ENCODE measurements around the gene PARP11. TPM values are rescaled to one million over a fixed set of nuclear protein-coding genes. Genes with fewer than 3 reads are reported as not detected.
A peak's percentile ranks its signal among the peaks of the same experiment; 100 is the strongest.
"Not testable (repeated sequence)": the region's sequence is repeated elsewhere in the genome, so short reads cannot be mapped to it uniquely, and the experiment has no call there.

PARP11 gene
- polyA plus RNA-seq, 3 donors from 2014 or later: 5.4 to 9.5 (median 8.5) TPM

DNA sequence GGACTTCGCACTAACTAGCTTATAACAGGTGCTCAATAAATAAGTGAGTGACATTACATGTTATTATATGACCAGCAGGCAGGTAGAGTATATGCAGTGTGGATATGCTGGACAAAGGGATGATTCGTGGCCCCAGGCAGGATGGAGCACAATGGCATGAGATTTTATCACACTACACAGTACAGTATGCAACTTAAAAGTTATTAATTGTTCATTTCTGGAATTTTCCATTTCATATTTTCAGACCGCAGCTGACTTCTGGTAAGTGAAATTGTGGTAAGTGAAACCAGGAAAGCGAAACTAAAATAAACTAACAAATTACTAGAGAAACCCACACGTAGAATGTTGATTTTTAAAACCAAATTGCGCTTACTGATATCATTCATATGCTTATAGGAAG is 3.3 kb downstream of the PARP11 start:
- peak overlapping the region; percentile 78 to 99 (median 94) for H3K27ac Mint-ChIP-seq
- peaks cover 1 to 3% (median 3%) of the 10 kb centered on the region in 3 donors for H3K27me3 Mint-ChIP-seq (ENCODE audit: low read depth in 3 of 3)
- peak overlapping the region; percentile 81 to 94 (median 83) for H3K4me3 Mint-ChIP-seq
- peaks cover 7 to 15% (median 13%) of the 10 kb centered on the region in 3 donors for H3K36me3 Mint-ChIP-seq
- peak; percentile 44 to 47 (median 47) for DNase-seq
- peaks cover 53 to 71% of the 10 kb centered on the region in 2 donors for H3K4me1 Mint-ChIP-seq
- peaks cover 5 to 15% (median 9%) of the 10 kb centered on the region in 6 donors for H3K9me3 Mint-ChIP-seq

DNA sequence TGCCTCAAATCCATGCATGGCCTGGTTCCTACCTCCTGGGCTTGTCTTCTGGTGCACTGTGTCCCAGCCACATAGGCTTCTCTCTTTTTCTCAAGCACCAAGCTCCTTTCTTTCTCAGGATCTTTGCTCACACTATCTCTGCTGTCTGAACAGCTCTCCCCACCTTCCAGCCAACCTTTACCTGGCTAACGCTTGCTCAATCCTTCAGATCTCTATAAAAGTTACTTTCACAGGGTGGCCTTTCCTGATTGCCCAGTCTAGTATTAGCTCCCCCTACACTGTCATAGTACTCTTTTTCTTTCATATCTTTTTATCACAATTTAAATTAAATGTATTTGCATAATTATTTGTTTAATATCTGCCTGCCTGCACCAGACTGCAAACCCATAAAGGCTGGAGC is 3.8 kb downstream of the PARP11 start:
- peak overlapping the region; percentile 81 to 94 (median 83) for H3K4me3 Mint-ChIP-seq
- peaks cover 5 to 16% (median 9%) of the 10 kb centered on the region in 6 donors for H3K9me3 Mint-ChIP-seq
- peaks cover 1 to 3% (median 3%) of the 10 kb centered on the region in 3 donors for H3K27me3 Mint-ChIP-seq (ENCODE audit: low read depth in 3 of 3)
- H3K36me3 Mint-ChIP-seq: peaks cover 7 to 18% (median 18%) of the 10 kb centered on the region in 3 donors
- peaks cover 53 to 73% of the 10 kb centered on the region in 2 donors for H3K4me1 Mint-ChIP-seq
- peak overlapping the region; percentile 78 to 99 (median 94) for H3K27ac Mint-ChIP-seq
- no peak for DNase-seq

DNA sequence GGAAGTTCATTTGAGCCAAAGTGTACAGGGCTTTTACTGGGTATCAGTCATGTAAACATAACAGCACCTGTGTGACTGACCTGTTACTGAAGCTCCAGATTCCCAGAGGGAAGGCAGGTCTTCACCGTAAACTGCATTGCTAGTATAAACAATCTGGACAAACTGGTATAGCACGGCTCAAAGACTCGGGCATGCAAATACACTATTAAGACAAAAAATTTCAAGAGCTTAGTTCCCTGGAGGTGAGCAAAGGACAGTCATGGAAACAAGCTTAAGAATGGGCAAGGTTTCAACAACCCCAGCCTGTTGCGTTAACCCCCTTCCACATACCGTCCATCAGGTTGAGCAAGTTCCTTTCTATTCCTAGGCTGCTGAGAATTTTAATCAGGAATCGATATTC is 9.4 kb downstream of the PARP11 start:
- peaks cover 19 to 40% (median 27%) of the 10 kb centered on the region in 3 donors for H3K36me3 Mint-ChIP-seq
- H3K27ac Mint-ChIP-seq: no peak overlapping the region
- H3K4me1 Mint-ChIP-seq: peaks cover 6 to 25% of the 10 kb centered on the region in 2 donors
- H3K27me3 Mint-ChIP-seq (ENCODE audit: low read depth in 3 of 3): peaks cover 0 to 1% (median 0%) of the 10 kb centered on the region in 3 donors
- H3K9me3 Mint-ChIP-seq: peaks cover 5 to 16% (median 9%) of the 10 kb centered on the region in 6 donors
- no peak overlapping the region for H3K4me3 Mint-ChIP-seq
- DNase-seq: no peak

DNA sequence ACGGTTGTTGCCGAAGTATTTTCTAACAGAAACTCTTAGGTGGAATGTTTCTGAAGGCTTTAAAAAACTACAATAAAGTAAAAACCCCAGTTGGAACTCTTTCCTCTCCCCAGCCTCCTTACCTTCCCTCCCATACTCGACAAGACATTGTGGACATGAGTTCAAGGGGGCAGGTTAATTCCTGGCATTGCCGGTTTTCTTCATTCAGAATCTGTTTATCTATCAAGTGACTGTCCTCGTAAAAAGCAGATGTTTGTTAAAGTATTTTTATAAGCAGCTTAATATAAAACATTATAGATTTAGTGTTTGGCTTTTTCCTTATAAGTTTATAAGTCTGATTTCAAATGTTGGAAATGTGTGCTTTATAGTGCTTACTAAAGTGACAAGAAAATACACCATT is 30.7 kb downstream of the PARP11 start:
- peaks cover 32 to 60% of the 10 kb centered on the region in 2 donors for H3K4me1 Mint-ChIP-seq
- peaks cover 18 to 41% (median 27%) of the 10 kb centered on the region in 3 donors for H3K36me3 Mint-ChIP-seq
- no peak overlapping the region for H3K4me3 Mint-ChIP-seq
- peaks cover 0 to 1% (median 0%) of the 10 kb centered on the region in 6 donors for H3K9me3 Mint-ChIP-seq
- DNase-seq: no peak
- no peak overlapping the region for H3K27ac Mint-ChIP-seq
- H3K27me3 Mint-ChIP-seq (ENCODE audit: low read depth in 3 of 3): no peaks in the 10 kb centered on the region

DNA sequence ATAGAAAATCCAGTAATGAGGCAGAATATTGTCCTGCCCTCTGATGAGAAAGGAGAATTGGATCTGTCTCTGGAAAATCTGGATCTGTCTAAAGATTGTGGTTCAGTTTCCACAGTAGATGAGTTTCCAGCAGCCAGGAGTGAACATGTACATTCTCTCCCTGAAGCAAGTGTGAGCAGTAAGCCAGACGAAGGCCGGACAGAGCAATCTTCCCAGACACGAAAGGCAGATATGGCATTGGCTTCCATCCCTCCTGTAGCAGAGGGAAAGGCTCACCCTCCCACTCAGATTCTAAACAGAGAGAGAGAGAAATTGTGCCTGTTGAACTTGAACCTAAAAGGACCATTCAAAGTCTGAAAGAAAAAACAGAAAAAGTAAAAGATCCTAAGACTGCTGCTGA is 31.4 kb downstream of the PARP11 start:
- Mint-ChIP-seq H3K9me3 (no peaks in the 10 kb centered on the region), H3K4me3 (no peak overlapping the region), H3K36me3 (peaks cover 14 to 40% (median 23%) of the 10 kb centered on the region in 3 donors), H3K27ac (no peak overlapping the region), H3K4me1 (peaks cover 32 to 66% of the 10 kb centered on the region in 2 donors), H3K27me3 (ENCODE audit: low read depth in 3 of 3) (peaks cover 0 to 3% (median 0%) of the 10 kb centered on the region in 3 donors)
- DNase-seq: no peak

DNA sequence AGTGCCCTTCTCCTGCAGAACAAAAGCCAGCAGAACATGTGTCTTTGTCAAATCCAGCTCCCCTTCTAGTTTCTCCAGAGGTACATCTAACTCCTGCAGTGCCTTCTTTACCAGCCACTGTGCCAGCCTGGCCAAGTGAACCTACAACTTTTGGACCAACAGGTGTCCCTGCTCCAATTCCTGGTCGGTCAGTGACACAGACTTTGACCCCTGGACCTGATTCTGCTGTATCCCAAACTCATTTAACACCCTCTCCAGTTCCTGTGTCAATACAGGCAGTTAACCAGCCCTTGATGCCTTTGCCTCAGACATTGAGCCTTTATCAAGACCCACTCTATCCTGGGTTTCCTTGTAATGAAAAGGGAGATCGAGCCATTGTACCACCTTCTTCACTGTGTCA is 32.4 kb downstream of the PARP11 start:
- not testable (repeated sequence) for H3K9me3 Mint-ChIP-seq; H3K4me3 Mint-ChIP-seq; H3K27me3 Mint-ChIP-seq (ENCODE audit: low read depth in 3 of 3); DNase-seq
- Mint-ChIP-seq H3K27ac (peak overlapping the region in 1 of 6 donors; percentile 21), H3K4me1 (peaks cover 37 to 76% of the 10 kb centered on the region in 2 donors), H3K36me3 (peaks cover 14 to 39% (median 22%) of the 10 kb centered on the region in 3 donors)

DNA sequence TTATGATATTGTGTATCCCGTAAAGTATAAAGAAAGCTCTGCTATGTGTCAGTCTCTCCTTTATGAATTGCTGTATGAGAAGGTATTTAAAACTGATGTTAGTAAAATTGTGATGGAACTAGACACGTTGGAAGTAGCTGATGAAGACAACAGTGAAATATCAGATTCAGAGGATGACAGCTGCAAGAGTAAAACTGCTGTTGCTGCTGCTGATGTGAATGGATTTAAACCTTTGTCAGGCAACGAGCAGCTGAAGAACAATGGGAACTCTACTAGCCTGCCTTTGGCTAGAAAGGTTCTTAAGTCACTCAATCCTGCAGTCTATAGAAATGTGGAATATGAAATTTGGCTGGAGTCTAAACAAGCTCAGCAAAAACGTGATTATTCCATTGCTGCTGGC is 33.5 kb downstream of the PARP11 start:
- not testable (repeated sequence) for H3K27me3 Mint-ChIP-seq (ENCODE audit: low read depth in 3 of 3); DNase-seq; H3K9me3 Mint-ChIP-seq
- Mint-ChIP-seq H3K36me3 (peaks cover 14 to 36% (median 22%) of the 10 kb centered on the region in 3 donors), H3K4me1 (peaks cover 38 to 76% of the 10 kb centered on the region in 2 donors), H3K27ac (peak overlapping the region in 1 of 6 donors; percentile 14), H3K4me3 (peak overlapping the region in 4 of 5 donors; percentile 35 to 72 (median 57))

DNA sequence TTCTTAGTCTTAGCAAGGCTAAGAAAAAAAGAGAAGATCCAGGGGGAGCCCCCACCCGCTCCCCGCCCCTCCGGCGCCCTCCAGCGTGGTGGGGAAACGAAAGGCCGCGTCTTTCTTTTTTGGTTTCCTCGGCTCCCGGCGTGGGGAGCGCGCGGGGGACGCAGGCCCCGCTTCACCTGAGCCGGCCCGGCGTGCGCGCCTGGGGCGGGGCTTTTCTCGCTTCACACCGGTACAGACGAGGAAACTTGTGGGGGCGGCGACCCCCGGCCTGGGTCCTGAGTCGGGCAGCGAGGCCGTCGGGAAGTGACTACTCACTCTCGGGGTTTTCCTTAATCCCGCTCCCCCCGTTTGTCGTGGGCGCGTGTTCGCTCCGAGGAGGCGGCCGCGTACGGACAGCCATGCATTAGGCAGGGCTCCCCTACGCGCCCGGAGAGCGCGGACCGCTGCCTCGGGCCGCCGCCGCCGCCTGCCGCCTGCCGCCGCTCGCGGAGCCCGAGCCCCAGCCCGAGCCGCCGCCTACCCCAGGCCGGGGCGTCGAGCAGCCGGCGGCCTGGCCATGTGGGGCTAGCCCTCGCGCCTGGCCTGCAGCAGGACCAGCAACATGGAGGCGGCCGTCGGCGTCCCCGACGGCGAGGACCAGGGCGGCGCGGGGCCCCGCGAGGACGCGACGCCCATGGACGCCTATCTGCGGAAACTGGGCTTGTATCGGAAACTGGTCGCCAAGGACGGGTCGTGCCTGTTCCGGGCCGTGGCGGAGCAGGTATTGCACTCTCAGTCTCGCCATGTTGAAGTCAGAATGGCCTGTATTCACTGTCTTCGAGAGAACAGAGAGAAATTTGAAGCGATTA is 34.3 kb downstream of the PARP11 start:
- Mint-ChIP-seq H3K4me3 (peak overlapping the region; percentile 60 to 83 (median 78)), H3K4me1 (peaks cover 39 to 70% of the 10 kb centered on the region in 2 donors), H3K27ac (peak overlapping the region in 2 of 6 donors; percentile 14 to 65), H3K36me3 (peaks cover 14 to 31% (median 22%) of the 10 kb centered on the region in 3 donors)
- H3K27me3 Mint-ChIP-seq (ENCODE audit: low read depth in 3 of 3); H3K9me3 Mint-ChIP-seq: not testable (repeated sequence)
- DNase-seq: peak in 1 of 3 donors; percentile 11

DNA sequence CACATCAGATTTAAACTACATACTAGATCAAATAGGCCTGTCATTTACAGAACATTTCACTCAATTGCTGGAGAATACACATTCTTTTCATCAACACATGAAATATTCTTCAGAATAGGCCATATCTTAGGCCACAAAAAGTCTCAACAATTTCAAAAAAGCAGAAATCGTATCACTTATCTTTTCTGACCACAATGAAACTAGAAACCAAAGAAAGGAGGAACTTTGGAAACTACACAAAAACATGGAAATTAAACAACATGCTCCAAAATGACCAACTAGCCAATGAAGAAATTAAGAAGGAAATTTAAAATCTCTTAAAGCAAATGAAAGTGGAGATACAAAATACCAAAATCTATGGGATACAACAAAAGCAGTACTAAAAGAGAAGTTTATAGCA is 35.1 kb downstream of the PARP11 start:
- Mint-ChIP-seq H3K36me3 (peaks cover 14 to 31% (median 22%) of the 10 kb centered on the region in 3 donors), H3K27ac (peak overlapping the region in 3 of 6 donors; percentile 11 to 59 (median 56)), H3K4me3 (peak overlapping the region; percentile 60 to 83 (median 78)), H3K9me3 (peaks cover 0 to 2% (median 0%) of the 10 kb centered on the region in 6 donors), H3K4me1 (peaks cover 36 to 63% of the 10 kb centered on the region in 2 donors), H3K27me3 (ENCODE audit: low read depth in 3 of 3) (peaks cover 0 to 3% (median 0%) of the 10 kb centered on the region in 3 donors)
- DNase-seq: no peak

DNA sequence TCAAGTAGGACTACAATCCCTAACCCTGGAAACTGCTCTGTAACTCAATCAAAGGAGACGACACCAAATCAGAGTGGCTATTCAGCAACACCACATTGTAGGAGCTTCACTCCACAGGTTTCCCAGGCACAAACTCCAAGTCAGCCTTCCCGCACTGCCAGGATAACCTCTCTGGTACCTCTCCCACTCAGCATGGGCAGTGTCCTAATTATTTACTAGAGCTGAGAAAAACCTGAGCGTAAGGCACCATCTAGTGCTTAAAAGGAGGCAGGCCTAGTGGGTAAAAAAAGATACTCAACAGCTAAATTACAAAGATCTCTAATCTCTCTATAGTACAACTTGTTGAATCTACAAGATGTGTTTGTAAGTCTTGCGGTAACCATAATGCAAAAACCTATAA is 36.1 kb downstream of the PARP11 start:
- H3K4me3 Mint-ChIP-seq: peak overlapping the region in 1 of 5 donors; percentile 12
- peaks cover 13 to 28% (median 19%) of the 10 kb centered on the region in 3 donors for H3K36me3 Mint-ChIP-seq
- H3K4me1 Mint-ChIP-seq: peaks cover 35 to 67% of the 10 kb centered on the region in 2 donors
- DNase-seq: no peak
- H3K27ac Mint-ChIP-seq: no peak overlapping the region
- peaks cover 0 to 2% (median 0%) of the 10 kb centered on the region in 6 donors for H3K9me3 Mint-ChIP-seq
- peaks cover 0 to 3% (median 0%) of the 10 kb centered on the region in 3 donors for H3K27me3 Mint-ChIP-seq (ENCODE audit: low read depth in 3 of 3)

DNA sequence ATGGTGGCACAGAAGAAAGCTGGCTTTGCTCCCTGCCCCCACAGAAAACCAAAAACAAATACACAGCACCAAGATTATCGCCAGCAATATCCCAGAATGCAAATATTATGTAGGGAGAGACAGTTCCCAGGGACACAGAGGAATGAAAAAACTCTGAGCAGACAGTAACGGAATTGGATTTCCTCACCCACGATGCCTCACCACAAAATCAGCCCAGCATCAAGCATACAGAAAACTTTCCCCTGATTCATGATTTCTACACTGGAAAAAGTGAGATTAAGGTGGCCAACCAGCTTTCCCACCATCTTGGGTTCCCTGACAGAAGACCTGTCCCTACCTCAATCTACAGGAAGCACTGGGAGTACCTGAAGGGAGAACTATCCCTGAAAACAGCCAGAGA is 36.6 kb downstream of the PARP11 start:
- peaks cover 33 to 68% of the 10 kb centered on the region in 2 donors for H3K4me1 Mint-ChIP-seq
- no peak overlapping the region for H3K4me3 Mint-ChIP-seq
- DNase-seq: no peak
- H3K36me3 Mint-ChIP-seq: peaks cover 9 to 26% (median 18%) of the 10 kb centered on the region in 3 donors
- H3K9me3 Mint-ChIP-seq: peaks cover 0 to 2% (median 0%) of the 10 kb centered on the region in 6 donors
- H3K27ac Mint-ChIP-seq: peak overlapping the region in 1 of 6 donors; percentile 15
- H3K27me3 Mint-ChIP-seq (ENCODE audit: low read depth in 3 of 3): peaks cover 0 to 3% (median 0%) of the 10 kb centered on the region in 3 donors

DNA sequence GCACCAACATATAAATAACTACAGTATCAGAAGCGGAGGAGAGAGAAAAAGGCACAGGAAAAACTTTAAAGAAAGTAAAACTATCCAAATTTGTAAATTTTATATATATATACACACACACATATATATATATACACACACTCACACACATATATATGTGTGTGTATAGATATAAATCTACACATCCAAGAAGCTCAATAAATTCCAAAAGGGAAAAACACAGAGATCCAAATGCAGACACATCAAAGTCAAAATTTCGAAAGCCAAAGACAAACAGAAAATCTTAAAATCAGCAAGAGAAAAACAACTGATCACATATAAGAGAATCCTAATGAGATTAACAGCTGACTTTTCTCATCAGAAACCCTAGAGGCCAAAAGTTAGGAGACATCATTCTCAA is 37.3 kb downstream of the PARP11 start:
- Mint-ChIP-seq H3K4me1 (peaks cover 34 to 68% of the 10 kb centered on the region in 2 donors), H3K27me3 (ENCODE audit: low read depth in 3 of 3) (peaks cover 0 to 3% (median 0%) of the 10 kb centered on the region in 3 donors), H3K36me3 (peaks cover 4 to 26% (median 13%) of the 10 kb centered on the region in 3 donors), H3K9me3 (peaks cover 0 to 2% (median 0%) of the 10 kb centered on the region in 6 donors), H3K27ac (peak overlapping the region in 1 of 6 donors; percentile 17), H3K4me3 (no peak overlapping the region)
- no peak for DNase-seq

DNA sequence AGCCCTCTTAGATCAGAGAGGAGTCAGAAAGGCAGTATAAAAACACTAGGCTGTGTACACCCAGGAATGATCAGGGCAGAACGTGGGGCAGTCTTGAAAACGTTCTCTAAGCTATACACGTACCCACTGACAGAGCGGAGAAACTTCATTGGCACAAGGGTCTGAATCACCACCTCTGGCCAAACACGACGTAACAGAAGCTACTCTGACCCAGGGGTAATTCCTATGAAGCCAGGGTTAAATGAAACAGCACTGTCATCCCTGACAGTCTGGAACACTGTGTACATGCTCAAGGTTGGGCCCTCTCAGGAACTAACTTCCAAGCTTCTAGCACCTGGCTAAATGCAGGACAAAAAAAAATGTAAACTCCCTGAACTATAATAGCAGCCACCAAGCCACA is 38.4 kb downstream of the PARP11 start:
- Mint-ChIP-seq H3K9me3 (peaks cover 0 to 2% (median 0%) of the 10 kb centered on the region in 6 donors), H3K4me1 (peaks cover 34 to 63% of the 10 kb centered on the region in 2 donors), H3K36me3 (peaks cover 4 to 19% (median 12%) of the 10 kb centered on the region in 3 donors), H3K4me3 (no peak overlapping the region), H3K27ac (peak overlapping the region in 2 of 6 donors; percentile 24 to 44), H3K27me3 (ENCODE audit: low read depth in 3 of 3) (peaks cover 0 to 3% (median 0%) of the 10 kb centered on the region in 3 donors)
- DNase-seq: no peak

Measured in immature natural killer cell (primary cell).